ENCODE data around the gene NTRK1. TPM values are rescaled to one million over a fixed set of nuclear protein-coding genes. Genes with fewer than 3 reads are reported as not detected.

Gene NTRK1
- total RNA-seq, 4 donors from 2014 or later: 0.23 TPM; not detected in 3

- no peak overlapping the region for H3K4me3 ChIP-seq (ENCODE audit: low read depth, poor library complexity, severe bottlenecking)
- no peak for DNase-seq (ENCODE audit: low spot score in 2 of 2)
- TF ChIP-seq POLR2A (IDR thresholded peaks at IDR 0.05) (no peak), CTCF (IDR thresholded peaks at IDR 0.05) (no peak)
- 64 to 74% methylated on average over 6 of the region's 6 CpGs for WGBS, 2 donors
- intact Hi-C loops (cut with DNase I; ENCODE audit: low total_unique reads): no loop called here
Measured at GRCh38 chr1:156911577-156912298, 51.1 kb downstream of the NTRK1 start.

- DNase-seq (ENCODE audit: low spot score in 2 of 2): no peak
- H3K4me3 ChIP-seq (ENCODE audit: low read depth, poor library complexity, severe bottlenecking): no peak overlapping the region
- 88% methylated on average over 2 of the region's 2 CpGs; no CpG with 5 or more reads in 1 of the 2 donors for WGBS, 2 donors
- no peak for TF ChIP-seq CTCF (IDR thresholded peaks at IDR 0.05)
- intact Hi-C loops (cut with DNase I; ENCODE audit: low total_unique reads): no loop called here
Measured at GRCh38 chr1:156912310-156912709, 51.6 kb downstream of the NTRK1 start.

GRCh38 chr1:156912861-156913808 lies 52.5 kb downstream of the NTRK1 start:
- DNase-seq (ENCODE audit: low spot score in 2 of 2): no peak
- intact Hi-C loops (cut with DNase I; ENCODE audit: low total_unique reads): no loop called here
- 58 to 69% methylated on average over 23 to 24 of the region's 24 CpGs for WGBS, 2 donors
- H3K4me3 ChIP-seq (ENCODE audit: low read depth, poor library complexity, severe bottlenecking): no peak overlapping the region
- no peak for TF ChIP-seq POLR2A (IDR thresholded peaks at IDR 0.05)
- TF ChIP-seq CTCF (IDR thresholded peaks at IDR 0.05): no peak

- WGBS, 2 donors: 81 to 90% methylated on average over 13 of the region's 13 CpGs
- no peak for TF ChIP-seq POLR2A (IDR thresholded peaks at IDR 0.05)
- no peak for TF ChIP-seq CTCF (IDR thresholded peaks at IDR 0.05)
- H3K4me3 ChIP-seq (ENCODE audit: low read depth, poor library complexity, severe bottlenecking): no peak overlapping the region
- DNase-seq (ENCODE audit: low spot score in 2 of 2): no peak
- intact Hi-C loops (cut with DNase I; ENCODE audit: low total_unique reads): no loop called here
Measured at GRCh38 chr1:156913809-156914387, 53.2 kb downstream of the NTRK1 start.

GRCh38 chr1:156914440-156914856 lies 53.8 kb downstream of the NTRK1 start:
- H3K4me3 ChIP-seq (ENCODE audit: low read depth, poor library complexity, severe bottlenecking): no peak overlapping the region
- intact Hi-C loops (cut with DNase I; ENCODE audit: low total_unique reads): no loop called here
- 83 to 85% methylated on average over 9 of the region's 9 CpGs for WGBS, 2 donors
- TF ChIP-seq POLR2A (IDR thresholded peaks at IDR 0.05) (no peak), CTCF (IDR thresholded peaks at IDR 0.05) (no peak)
- DNase-seq (ENCODE audit: low spot score in 2 of 2): no peak

All from lower leg skin (tissue), 4 donors.